Activated naive CD4-positive, alpha-beta T cell treated with anti-CD3 and anti-CD28 coated beads for 36 hours (primary cell): ENCODE data around the gene GTF3A. TPM values are rescaled to one million over a fixed set of nuclear protein-coding genes. Genes with fewer than 3 reads are reported as not detected.

Experiments
- CTCF ChIA-PET: fragments of 350-600 bp; sonication (Branson Sonifier 250); formaldehyde crosslinking; loops from one replicate; lab custom pipeline; 2021; ENCODE audit warnings: antibody characterized with exemption; lab: Charles Lee
- DNase-seq: peaks from one replicate; pipeline ENCODE4 v3.0.0-alpha.2; 2020
- H3K27ac Mint-ChIP-seq: one replicate; pipeline ENCODE4 v1.8.0; 2021; ENCODE audit warnings: mild to moderate bottlenecking, mixed read lengths
- H3K27me3 Mint-ChIP-seq: one replicate; pipeline ENCODE4 v1.8.0; 2021; ENCODE audit warnings: low read depth, mixed read lengths
- H3K36me3 Mint-ChIP-seq: one replicate; pipeline ENCODE4 v1.8.0; 2021; ENCODE audit warnings: low read depth, mixed read lengths
- H3K4me1 Mint-ChIP-seq: one replicate; pipeline ENCODE4 v1.8.0; 2021; ENCODE audit warnings: low read depth, mixed read lengths
- H3K4me3 Mint-ChIP-seq: one replicate; pipeline ENCODE4 v1.8.0; 2021; ENCODE audit warnings: mild to moderate bottlenecking, moderate library complexity, mixed read lengths
- H3K9me3 Mint-ChIP-seq: one replicate; pipeline ENCODE4 v1.8.0; 2021; ENCODE audit warnings: mixed read lengths
- intact Hi-C: fragments of 100-400 bp; cut with micrococcal nuclease; formaldehyde crosslinking; loops from one replicate; pipeline ENCODE4 v1.15.1; 2023
- total RNA-seq, 2 experiments: library from RNA; stranded (reverse); gene quantifications; one replicate each; pipeline ENCODE4 v1.2.3, GENCODE V29; 2021

The GTF3A gene
- total RNA-seq: 100 to 1,000 TPM; 303 to 314 TPM

DNA sequence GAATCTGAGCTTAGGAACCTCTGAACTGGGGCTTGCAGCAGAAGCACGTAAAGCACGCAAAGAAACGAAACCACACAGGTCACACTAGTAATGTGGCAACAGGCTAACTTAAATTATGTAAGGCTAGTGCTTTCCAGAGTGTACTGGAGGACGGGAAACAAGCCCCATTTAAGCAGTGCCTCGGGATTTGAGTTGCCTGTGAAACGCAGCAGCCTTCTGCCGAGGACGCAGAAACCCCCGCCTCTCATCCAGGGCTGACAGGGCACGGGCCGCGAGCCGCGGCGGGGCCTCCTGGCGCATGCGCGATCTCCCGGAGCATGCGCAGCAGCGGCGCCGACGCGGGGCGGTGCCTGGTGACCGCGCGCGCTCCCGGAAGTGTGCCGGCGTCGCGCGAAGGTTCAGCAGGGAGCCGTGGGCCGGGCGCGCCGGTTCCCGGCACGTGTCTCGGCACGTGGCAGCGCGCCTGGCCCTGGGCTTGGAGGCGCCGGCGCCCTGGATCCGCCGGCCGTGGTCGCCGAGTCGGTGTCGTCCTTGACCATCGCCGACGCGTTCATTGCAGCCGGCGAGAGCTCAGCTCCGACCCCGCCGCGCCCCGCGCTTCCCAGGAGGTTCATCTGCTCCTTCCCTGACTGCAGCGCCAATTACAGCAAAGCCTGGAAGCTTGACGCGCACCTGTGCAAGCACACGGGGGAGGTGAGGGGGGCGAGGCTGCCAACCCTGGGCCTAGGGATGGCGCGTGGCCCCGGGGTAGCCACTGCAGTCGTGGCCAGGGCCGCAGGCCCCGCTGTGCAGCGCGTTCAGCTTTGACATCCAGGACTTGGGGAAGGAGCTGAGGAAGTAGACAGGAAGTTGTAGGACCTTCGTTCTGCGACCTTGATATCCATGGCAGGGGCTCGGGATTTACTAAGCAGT lies at the start of gene GTF3A:
TSS of gene GTF3A (plus strand) at position 374 of the 912 bp plus-strand sequence.
- CTCF ChIA-PET: interaction anchor here (0.8 to 5.0 kb wide), 8 partner anchors 11 to 402 kb away, joined by 3 to 34 read pairs (median 4); no protein-coding TSS in a partner anchor
- H3K4me1 Mint-ChIP-seq: peaks cover 30% of the 10 kb centered on the region
- no peaks in the 10 kb centered on the region for H3K9me3 Mint-ChIP-seq
- H3K36me3 Mint-ChIP-seq: peaks cover 35% of the 10 kb centered on the region
- intact Hi-C loops: loop anchor here (1.0 to 10.0 kb wide), 6 partner anchors 71 to 1230 kb away; partner anchors contain the start of genes PAN3, POMP, RNF6 and USP12
- H3K27ac Mint-ChIP-seq: peak within 1 kb of the TSS; percentile 91
- H3K4me3 Mint-ChIP-seq: peak within 1 kb of the TSS; percentile 88
- H3K27me3 Mint-ChIP-seq: no peaks in the 10 kb centered on the region
- peak; percentile 89 for DNase-seq

DNA sequence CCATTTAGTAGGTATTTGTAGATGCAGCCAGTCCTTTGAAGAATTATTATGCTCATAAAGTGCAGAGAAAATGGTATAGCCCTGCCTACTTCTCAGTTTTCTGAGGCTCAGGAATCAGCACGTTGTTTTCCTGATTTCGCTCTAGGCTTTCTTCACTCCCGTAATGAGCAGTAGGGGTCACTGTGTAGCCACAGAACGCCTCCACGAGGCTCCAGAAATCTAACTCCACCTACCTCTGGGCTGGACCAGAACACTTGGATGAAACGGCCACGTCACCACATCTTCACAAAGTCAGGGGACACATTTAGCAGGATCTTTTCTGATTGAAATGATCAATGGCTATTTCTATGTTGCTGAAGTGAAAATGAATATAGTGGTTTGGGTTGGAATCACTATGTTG lies 49.8 kb upstream of the GTF3A start:
- H3K4me3 Mint-ChIP-seq: no peak overlapping the region
- CTCF ChIA-PET: interaction anchor here (0.6 to 10.4 kb wide), 12 partner anchors 14 to 623 kb away, joined by 3 to 143 read pairs (median 4); no protein-coding TSS in a partner anchor
- no peaks in the 10 kb centered on the region for H3K36me3 Mint-ChIP-seq
- H3K9me3 Mint-ChIP-seq: no peaks in the 10 kb centered on the region
- no peak overlapping the region for H3K27ac Mint-ChIP-seq
- peaks cover 18% of the 10 kb centered on the region for H3K27me3 Mint-ChIP-seq
- DNase-seq: peak; percentile 72
- H3K4me1 Mint-ChIP-seq: peaks cover 2% of the 10 kb centered on the region
- intact Hi-C loops: loop anchor here (1.0 to 10.0 kb wide), 6 partner anchors 52 to 578 kb away; no protein-coding TSS in a partner anchor

GRCh38 chr13:27375686-27376326 lies 48.6 kb upstream of the GTF3A start:
- intact Hi-C loops: loop anchor here (2.0 to 10.0 kb wide), 4 partner anchors 157 to 576 kb away; no protein-coding TSS in a partner anchor
- H3K4me3 Mint-ChIP-seq: no peak overlapping the region

GRCh38 chr13:27379126-27379525 lies 45.3 kb upstream of the GTF3A start:
- CTCF ChIA-PET: interaction anchor here (0.6 to 10.4 kb wide), 5 partner anchors 12 to 448 kb away, joined by 3 to 143 read pairs (median 3); no protein-coding TSS in a partner anchor

More at GRCh38 chr13:27375686-27376326, 48.6 kb upstream of the GTF3A start:
- CTCF ChIA-PET: interaction anchor here (0.7 to 10.4 kb wide), 6 partner anchors 15 to 609 kb away, joined by 3 to 143 read pairs (median 6); no protein-coding TSS in a partner anchor
- peaks cover 18% of the 10 kb centered on the region for H3K27me3 Mint-ChIP-seq
- no peaks in the 10 kb centered on the region for H3K9me3 Mint-ChIP-seq
- H3K36me3 Mint-ChIP-seq: no peaks in the 10 kb centered on the region
- H3K27ac Mint-ChIP-seq: no peak overlapping the region
- peaks cover 2% of the 10 kb centered on the region for H3K4me1 Mint-ChIP-seq
- DNase-seq: peak; percentile 71

GRCh38 chr13:27379694-27380641 lies 44.5 kb upstream of the GTF3A start:
- H3K4me3 Mint-ChIP-seq: no peak overlapping the region
- H3K27me3 Mint-ChIP-seq: peaks cover 3% of the 10 kb centered on the region
- CTCF ChIA-PET: interaction anchor here (0.6 to 10.4 kb wide), 7 partner anchors 45 to 476 kb away, joined by 3 to 143 read pairs (median 3); no protein-coding TSS in a partner anchor
- H3K27ac Mint-ChIP-seq: no peak overlapping the region
- H3K4me1 Mint-ChIP-seq: no peaks in the 10 kb centered on the region
- intact Hi-C loops: loop anchor here (1.0 to 10.0 kb wide), 5 partner anchors 102 to 572 kb away; no protein-coding TSS in a partner anchor
- H3K9me3 Mint-ChIP-seq: no peaks in the 10 kb centered on the region
- no peaks in the 10 kb centered on the region for H3K36me3 Mint-ChIP-seq
- DNase-seq: peak; percentile 82

More at GRCh38 chr13:27379126-27379525, 45.3 kb upstream of the GTF3A start:
- no peak overlapping the region for H3K4me3 Mint-ChIP-seq
- DNase-seq: no peak
- H3K27me3 Mint-ChIP-seq: peaks cover 10% of the 10 kb centered on the region
- intact Hi-C loops: loop anchor here (5.0 to 10.0 kb wide), 3 partner anchors 336 to 573 kb away; no protein-coding TSS in a partner anchor
- no peaks in the 10 kb centered on the region for H3K36me3 Mint-ChIP-seq
- H3K9me3 Mint-ChIP-seq: no peaks in the 10 kb centered on the region
- peaks cover 2% of the 10 kb centered on the region for H3K4me1 Mint-ChIP-seq
- no peak overlapping the region for H3K27ac Mint-ChIP-seq

DNA sequence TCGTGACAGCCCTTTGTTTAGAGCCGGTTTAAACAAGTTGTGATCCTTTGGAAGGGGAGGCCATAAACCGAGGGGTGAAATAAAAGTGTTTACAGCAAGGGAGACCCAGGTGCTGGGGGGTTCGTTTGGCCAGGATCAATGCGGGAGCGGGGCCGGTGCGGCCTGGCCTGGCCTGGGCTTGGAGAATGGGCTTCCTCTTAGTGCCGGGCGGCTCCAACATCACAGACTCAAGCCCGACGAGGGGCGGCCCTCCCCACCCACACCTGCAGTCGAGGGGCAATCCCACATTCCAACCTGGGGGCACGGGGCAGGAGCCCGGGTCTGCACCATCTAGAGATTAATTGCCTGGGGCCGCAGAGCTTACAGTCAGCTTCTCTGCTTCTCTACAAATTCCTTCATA lies 42.8 kb upstream of the GTF3A start:
- Mint-ChIP-seq H3K27me3 (no peaks in the 10 kb centered on the region), H3K27ac (no peak overlapping the region), H3K36me3 (no peaks in the 10 kb centered on the region), H3K9me3 (no peaks in the 10 kb centered on the region), H3K4me3 (no peak overlapping the region), H3K4me1 (no peaks in the 10 kb centered on the region)
- CTCF ChIA-PET: interaction anchor here (1.3 to 10.4 kb wide), 2 partner anchors 445 to 446 kb away, joined by 4 to 143 read pairs; no protein-coding TSS in a partner anchor
- no peak for DNase-seq
- intact Hi-C loops: loop anchor here (5.0 kb wide), 1 partner anchor 101 kb away; no protein-coding TSS in a partner anchor

DNA sequence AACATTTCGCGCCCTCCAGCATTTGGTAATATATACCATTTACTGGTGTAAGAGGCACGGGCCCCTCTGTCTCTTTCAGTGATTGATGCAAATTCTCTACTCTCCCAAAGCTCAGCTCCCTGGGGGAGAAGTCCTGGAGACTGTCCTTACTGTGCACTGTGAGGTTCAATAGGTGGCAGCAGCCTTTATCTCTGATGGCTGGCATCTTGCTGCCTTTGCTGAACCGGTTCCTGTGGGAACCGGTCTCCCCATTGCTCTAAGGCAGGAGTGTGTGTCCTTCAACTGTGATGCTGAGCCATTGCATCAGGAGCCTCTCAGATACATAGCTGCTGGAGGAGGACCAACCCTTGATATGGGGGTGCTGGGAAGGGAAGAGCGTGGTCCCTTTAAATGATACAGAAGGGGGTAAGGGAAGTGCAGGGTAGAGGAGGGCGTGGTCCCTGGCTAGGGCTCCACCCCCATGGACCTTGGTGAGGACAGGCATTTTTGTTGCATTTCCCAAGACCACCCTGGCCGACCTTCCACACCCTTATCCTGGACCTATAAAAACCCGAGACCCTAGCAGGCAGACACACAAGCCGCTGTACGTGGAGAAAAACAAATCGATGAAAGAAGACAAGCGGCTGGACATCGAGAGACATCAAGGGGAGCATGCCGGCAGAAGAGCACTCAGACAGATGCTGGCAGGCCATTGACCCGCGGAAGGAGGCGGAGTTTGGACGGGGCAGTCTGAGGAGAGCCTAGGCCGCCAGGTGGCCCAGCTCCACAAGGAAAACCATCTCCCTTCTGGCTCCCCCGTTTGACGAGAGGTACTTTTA lies 41.1 kb upstream of the GTF3A start:
- CTCF ChIA-PET: interaction anchor here (0.9 to 1.5 kb wide), 3 partner anchors 42 to 443 kb away, joined by 4 to 6 read pairs (median 4); no protein-coding TSS in a partner anchor
- intact Hi-C loops: loop anchor here (5.0 kb wide), 1 partner anchor 99 kb away; no protein-coding TSS in a partner anchor
- DNase-seq: no peak
- Mint-ChIP-seq H3K27me3 (no peaks in the 10 kb centered on the region), H3K27ac (no peak overlapping the region), H3K9me3 (no peaks in the 10 kb centered on the region), H3K4me1 (no peaks in the 10 kb centered on the region), H3K36me3 (no peaks in the 10 kb centered on the region), H3K4me3 (no peak overlapping the region)

- Mint-ChIP-seq H3K4me3 (no peak overlapping the region), H3K9me3 (no peaks in the 10 kb centered on the region), H3K27ac (no peak overlapping the region), H3K4me1 (no peaks in the 10 kb centered on the region), H3K36me3 (no peaks in the 10 kb centered on the region), H3K27me3 (no peaks in the 10 kb centered on the region)
- intact Hi-C loops: loop anchor here (5.0 kb wide), 1 partner anchor 98 kb away; no protein-coding TSS in a partner anchor
- CTCF ChIA-PET: no interaction called here
- DNase-seq: no peak
These were observed 40.1 kb upstream of the GTF3A start for GRCh38 chr13:27384285-27384684.

GRCh38 chr13:27388241-27388640 lies 36.2 kb upstream of the GTF3A start:
- no peaks in the 10 kb centered on the region for H3K4me1 Mint-ChIP-seq
- no peaks in the 10 kb centered on the region for H3K27me3 Mint-ChIP-seq
- DNase-seq: no peak
- CTCF ChIA-PET: interaction anchor here (0.6 to 2.1 kb wide), 2 partner anchors 49 to 769 kb away, joined by 4 to 6 read pairs; no protein-coding TSS in a partner anchor
- no peaks in the 10 kb centered on the region for H3K36me3 Mint-ChIP-seq
- no peaks in the 10 kb centered on the region for H3K9me3 Mint-ChIP-seq
- intact Hi-C loops: no loop called here
- H3K27ac Mint-ChIP-seq: no peak overlapping the region
- H3K4me3 Mint-ChIP-seq: no peak overlapping the region

- no peaks in the 10 kb centered on the region for H3K27me3 Mint-ChIP-seq
- H3K4me1 Mint-ChIP-seq: no peaks in the 10 kb centered on the region
- H3K9me3 Mint-ChIP-seq: no peaks in the 10 kb centered on the region
- no peak overlapping the region for H3K4me3 Mint-ChIP-seq
- H3K27ac Mint-ChIP-seq: no peak overlapping the region
- no peak for DNase-seq
- no peaks in the 10 kb centered on the region for H3K36me3 Mint-ChIP-seq
- intact Hi-C loops: no loop called here
- CTCF ChIA-PET: interaction anchor here (1.0 to 2.1 kb wide), 2 partner anchors 28 to 51 kb away, joined by 3 to 6 read pairs; no protein-coding TSS in a partner anchor
These were observed 34.5 kb upstream of the GTF3A start for GRCh38 chr13:27389891-27390290.
